HepG2 (cell line): Measurements from ENCODE around the gene ABL2. TPM values are rescaled to one million over a fixed set of nuclear protein-coding genes. Genes with fewer than 3 reads are reported as not detected.

Experiments used
- ATAC-seq: fragments of 200-7000 bp; cut with Tn5 transposase; 3 replicates; pipeline ENCODE4 v1.9.1; 2020; ENCODE audit warnings: mild to moderate bottlenecking, moderate library complexity
- BruUV-seq: library from RNA; stranded (reverse); fragments of 400-500 nt; replicated peaks from 2 replicates; lab custom pipeline; 2021; lab: Mats Ljungman, UMichigan
- CTCF ChIA-PET: fragments of 300-600 bp; formaldehyde crosslinking; extraction: SDS; loops from one replicate; lab custom pipeline; 2021; ENCODE audit warnings: low total read pairs, inconsistent platforms, low intra/inter-chr PET ratio; lab: Yijun Ruan, JAX
- POLR2A ChIA-PET: fragments of 350-600 bp; sonication (Branson Sonifier 250); formaldehyde crosslinking; loops from one replicate; lab custom pipeline; 2020; ENCODE audit warnings: antibody characterized with exemption, inconsistent platforms; lab: Yijun Ruan, JAX
- DNase-seq: peaks from one replicate; pipeline ENCODE4 v3.0.0-alpha.2; 2015; ENCODE audit warnings: low spot score
- FAIRE-seq: peaks from 3 replicates; lab custom pipeline; 2011; peaks lifted over from hg19 to GRCh38; lab: Jason Lieb, UNC
- H2AFZ ChIP-seq: one replicate; pipeline ENCODE4 v1.6.1; 2011; ENCODE audit warnings: low read length, inconsistent platforms
- H3K27ac ChIP-seq: fragments of 300-600 bp; 3 replicates; pipeline ENCODE4 v1.8.0; 2011; ENCODE audit warnings: mixed run types, mild to moderate bottlenecking, mixed read lengths, low read length, inconsistent platforms; ENCODE audit not compliant: insufficient read depth; ENCODE audit errors: extremely low read length
- H3K27me3 ChIP-seq, 2 experiments: fragments of 200-600 bp in 1 of 2; 2 replicates in 1 of 2; 3 replicates in 1 of 2; pipeline versions ENCODE4 v1.6.0 to v1.8.0; 2011; ENCODE audit warnings: low read length in 2 of 2, mild to moderate bottlenecking in 2 of 2, moderate library complexity in 2 of 2, inconsistent platforms in 1 of 2; ENCODE audit not compliant: insufficient read depth in 2 of 2, control insufficient read depth in 1 of 2
- H3K36me3 ChIP-seq, 2 experiments: fragments of 200-600 bp in 1 of 2; replicated peaks in 1 of 2; 2 replicates in 1 of 2; 3 replicates in 1 of 2; pipeline versions ENCODE4 v1.5.1 to v1.8.0; 2011; ENCODE audit warnings: low read length in 2 of 2, inconsistent platforms in 1 of 2; ENCODE audit not compliant: insufficient read depth in 2 of 2, control insufficient read depth in 1 of 2
- H3K4me1 ChIP-seq: 2 replicates; pipeline ENCODE4 v1.5.1; 2012; ENCODE audit warnings: low read length, inconsistent platforms; ENCODE audit not compliant: insufficient read depth
- H3K4me2 ChIP-seq: 2 replicates; pipeline ENCODE4 v1.6.0; 2011; ENCODE audit warnings: low read depth, low read length, inconsistent platforms
- H3K4me3 ChIP-seq, 3 experiments: fragments of 200-600 bp in 1 of 3; sonication (generic), shearing (Covaris generic) in 1 of 3; replicated peaks in 1 of 3; 2 replicates each; pipeline ENCODE4 v1.5.1; 2011 to 2016; ENCODE audit warnings: low read length in 3 of 3, inconsistent platforms in 2 of 3, low read depth in 2 of 3, mild to moderate bottlenecking in 2 of 3, control low read depth in 1 of 3, mixed read lengths in 1 of 3; ENCODE audit not compliant: insufficient read depth in 1 of 3
- H3K79me2 ChIP-seq: one replicate; pipeline ENCODE4 v1.6.1; 2011; ENCODE audit warnings: low read length, inconsistent platforms; ENCODE audit not compliant: insufficient read depth
- H3K9ac ChIP-seq: 2 replicates; pipeline ENCODE4 v1.6.0; 2011; ENCODE audit warnings: mild to moderate bottlenecking, low read depth, low read length, inconsistent platforms; ENCODE audit not compliant: insufficient read depth
- H3K9me3 ChIP-seq: 2 replicates; pipeline ENCODE4 v1.5.1; 2012; ENCODE audit warnings: mild to moderate bottlenecking, low read length
- H4K20me1 ChIP-seq: 2 replicates; pipeline ENCODE4 v1.6.0; 2011; ENCODE audit warnings: inconsistent platforms, mild to moderate bottlenecking, low read length, moderate library complexity; ENCODE audit not compliant: insufficient read depth
- ATAD3A ChIP-seq: sonication (generic); formaldehyde crosslinking; IDR thresholded peaks from 2 replicates; pipeline ENCODE4 v1.4.0; 2020; ENCODE audit warnings: missing genetic modification reagents
- ELF4 ChIP-seq: sonication (generic); formaldehyde crosslinking; IDR thresholded peaks from 2 replicates; pipeline ENCODE4 v1.5.0; 2020; ENCODE audit warnings: missing genetic modification reagents, mild to moderate bottlenecking, moderate library complexity, borderline replicate concordance
- HOXD1 ChIP-seq: sonication (generic); formaldehyde crosslinking; IDR thresholded peaks from 2 replicates; pipeline ENCODE4 v1.5.0; 2020; ENCODE audit warnings: missing genetic modification reagents
- KLF9 ChIP-seq: IDR thresholded peaks from 2 replicates; pipeline ENCODE4 v1.6.1; 2016; ENCODE audit warnings: low read depth
- LCORL ChIP-seq, 2 experiments: fragments of 450-650 bp in 1 of 2; sonication (generic) in 1 of 2; formaldehyde crosslinking in 1 of 2; IDR thresholded peaks; 2 replicates each; pipeline versions ENCODE4 v1.5.0 to v1.6.1; 2017 to 2020; ENCODE audit warnings: antibody characterized with exemption in 1 of 2, missing genetic modification reagents in 1 of 2
- MBNL3 ChIP-seq: fragments of 250-450 bp; sonication (Bioruptor Pico); conservative IDR thresholded peaks from 2 replicates; pipeline ENCODE4 v1.8.0; 2022; ENCODE audit warnings: mild to moderate bottlenecking, inconsistent platforms
- MYC ChIP-seq: sonication (generic); formaldehyde crosslinking; IDR thresholded peaks from 2 replicates; pipeline ENCODE4 v1.9.0; 2021; ENCODE audit warnings: missing genetic modification reagents, borderline replicate concordance
- PCBP1 ChIP-seq: fragments of 200-400 bp; formaldehyde crosslinking; IDR thresholded peaks from 2 replicates; pipeline ENCODE4 v1.6.1; 2017; ENCODE audit warnings: mild to moderate bottlenecking, low read depth, low read length, borderline replicate concordance
- U2AF1 ChIP-seq: fragments of 200-400 bp; formaldehyde crosslinking; optimal IDR thresholded peaks from 2 replicates; pipeline ENCODE3; 2017; ENCODE audit warnings: mild to moderate bottlenecking, low read depth, low read length
- ZNF646 ChIP-seq: sonication (generic); formaldehyde crosslinking; IDR thresholded peaks from 2 replicates; pipeline ENCODE4 v1.9.0; 2021; ENCODE audit warnings: mild to moderate bottlenecking, missing genetic modification reagents
- ZNF670 ChIP-seq: sonication (generic); formaldehyde crosslinking; IDR thresholded peaks from 2 replicates; pipeline ENCODE4 v1.8.0; 2022; ENCODE audit warnings: mild to moderate bottlenecking, missing genetic modification reagents, borderline replicate concordance
- WGBS: methylation state at CpG from one replicate; pipeline ENCODE4 v1.1.6; 2017; ENCODE audit warnings: low lambda C conversion rate; 5-methylcytosine and 5-hydroxymethylcytosine counted together
- in situ Hi-C: cut with HindIII; loops from 2 replicates; pipeline ENCODE4 v1.10.0; 2017; ENCODE audit warnings: low pct_unique_long_range_greater_than_20kb; ENCODE audit not compliant: extremely low pct_ligation_motif_present
- intact Hi-C: fragments of 100-400 bp; cut with micrococcal nuclease; formaldehyde crosslinking; loops from one replicate; pipeline ENCODE4 v1.10.0; 2022; ENCODE audit not compliant: unreplicated experiment
- polyA plus RNA-seq, 8 experiments: library from polyadenylated mRNA; depleted of rRNA in 3 of 8; stranded (reverse) in 7 of 8; unstranded in 1 of 8; fragments of >200 nt; fragmentation: Illumina TruSeq in 4 of 8; extraction: Trizol in 4 of 8; gene quantifications; 2 replicates each; pipeline versions ENCODE4 v1.2.1 to v1.2.3, GENCODE V29; 2011 to 2016; ENCODE audit warnings: low read depth in 4 of 8, missing spikeins in 1 of 8, mixed read lengths in 1 of 8; ENCODE audit not compliant: insufficient read depth in 1 of 8
- total RNA-seq, 5 experiments: library from RNA; depleted of rRNA; stranded (reverse); fragments of >200 nt; fragmentation: Illumina TruSeq; extraction: Trizol; gene quantifications; 2 replicates each; pipeline ENCODE4 v1.2.3, GENCODE V29; 2016; ENCODE audit warnings: low read depth in 1 of 5
- TF ChIP-seq, protein P1 (sequence below): sonication (generic); formaldehyde crosslinking; IDR thresholded peaks from 2 replicates; pipeline ENCODE4 v1.5.0; 2020; ENCODE audit warnings: missing genetic modification reagents, mild to moderate bottlenecking, borderline replicate concordance

ABL2 gene
- total and polyA plus RNA-seq, 2 of the 13 experiments (the other 11 are each of a cell fraction or from before 2014, with no cell fraction given), result 5.8 to 6.0 TPM

GRCh38 chr1:179155615-179156014 is 73.9 kb downstream of the ABL2 start:
- Histone ChIP-seq H3K27ac (no peak overlapping the region), H3K4me2 (no peak overlapping the region), H3K4me3 (no peak overlapping the region), H3K9ac (no peak overlapping the region), H3K27me3 (no peaks in the 10 kb centered on the region), H3K9me3 (no peaks in the 10 kb centered on the region), H3K36me3 (0 out of 5 replicates have a peak, but pooled peaks cover 0 to 1% of the 10 kb centered on the region in 2 experiments), H4K20me1 (0 out of 2 replicates have a peak, but pooled peaks cover 4% of the 10 kb centered on the region), H3K79me2 (peaks cover 41% of the 10 kb centered on the region), H3K4me1 (peaks cover 72% of the 10 kb centered on the region), H2AFZ (no peak overlapping the region)
- ChIA-PET CTCF (no interaction called here), POLR2A (no interaction called here)
- WGBS, result 99% methylated on average over 3 of the region's 3 CpGs
- ATAC-seq (no peak), FAIRE-seq (no peak), DNase-seq (no peak)
- intact Hi-C loops, result no loop called here
- no peak for TF ChIP-seq MBNL3 (CRISPR knock-in tag)
- TF ChIP-seq, protein P1, sequence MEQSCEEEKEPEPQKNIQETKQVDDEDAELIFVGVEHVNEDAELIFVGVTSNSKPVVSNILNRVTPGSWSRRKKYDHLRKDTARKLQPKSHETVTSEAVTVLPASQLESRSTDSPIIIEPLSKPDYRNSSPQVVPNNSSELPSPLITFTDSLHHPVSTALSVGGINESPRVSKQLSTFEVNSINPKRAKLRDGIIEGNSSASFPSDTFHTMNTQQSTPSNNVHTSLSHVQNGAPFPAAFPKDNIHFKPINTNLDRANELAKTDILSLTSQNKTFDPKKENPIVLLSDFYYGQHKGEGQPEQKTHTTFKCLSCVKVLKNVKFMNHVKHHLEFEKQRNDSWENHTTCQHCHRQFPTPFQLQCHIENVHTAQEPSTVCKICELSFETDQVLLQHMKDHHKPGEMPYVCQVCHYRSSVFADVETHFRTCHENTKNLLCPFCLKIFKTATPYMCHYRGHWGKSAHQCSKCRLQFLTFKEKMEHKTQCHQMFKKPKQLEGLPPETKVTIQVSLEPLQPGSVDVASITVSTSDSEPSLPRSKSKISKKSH (CRISPR knock-in tag), result no peak
- no peak for TF ChIP-seq ZNF646
- no peak for TF ChIP-seq PCBP1
- no peak for TF ChIP-seq ELF4
- TF ChIP-seq KLF9 (CRISPR knock-in tag), result no peak
- TF ChIP-seq ZNF670, result no peak
- TF ChIP-seq ATAD3A (CRISPR knock-in tag), result no peak
- TF ChIP-seq U2AF1, result no peak
- no peak for TF ChIP-seq HOXD1 (CRISPR knock-in tag)
- no peak for TF ChIP-seq LCORL (IDR thresholded peaks at IDR 0.05)
- TF ChIP-seq LCORL (CRISPR knock-in tag; IDR thresholded peaks at IDR 0.05), result no peak
- no peak for TF ChIP-seq MYC (CRISPR knock-in tag)
- in situ Hi-C loops, result no loop called here
- BruUV-seq, result no TSS peak
